WTC11 (cell line): Measurements from ENCODE around the gene TM4SF1. TPM values are rescaled to one million over a fixed set of nuclear protein-coding genes. Genes with fewer than 3 reads are reported as not detected.

ENCODE experiments used
- ATAC-seq: fragments of 200-7000 bp; cut with Tn5 transposase; 2 replicates; pipeline ENCODE4 v1.10.0; 2021; ENCODE audit warnings: mild to moderate bottlenecking, moderate library complexity
- CTCF ChIA-PET: fragments of 300-600 bp; sonication (Branson Sonifier 250); formaldehyde crosslinking; loops from one replicate; lab custom pipeline; 2021; ENCODE audit warnings: antibody characterized with exemption; lab: Charles Lee
- POLR2A ChIA-PET: fragments of 350-600 bp; sonication (Branson Sonifier 250); formaldehyde crosslinking; loops from one replicate; lab custom pipeline; 2021; ENCODE audit warnings: antibody characterized with exemption; lab: Charles Lee
- DNase-seq: peaks from one replicate; pipeline ENCODE4 v3.0.0; 2021; ENCODE audit warnings: low spot score
- H3K27ac Mint-ChIP-seq: 2 replicates; pipeline ENCODE4 v1.8.0; 2021; ENCODE audit warnings: mixed read lengths
- H3K27me3 Mint-ChIP-seq: 2 replicates; pipeline ENCODE4 v1.8.0; 2021; ENCODE audit warnings: low read depth, mild to moderate bottlenecking, moderate library complexity, mixed read lengths
- H3K36me3 Mint-ChIP-seq: 2 replicates; pipeline ENCODE4 v1.8.0; 2021; ENCODE audit warnings: mixed read lengths
- H3K4me1 Mint-ChIP-seq: 2 replicates; pipeline ENCODE4 v1.8.0; 2022; ENCODE audit warnings: mixed read lengths
- H3K4me3 Mint-ChIP-seq: 2 replicates; pipeline ENCODE4 v1.8.0; 2021; ENCODE audit warnings: mild to moderate bottlenecking, moderate library complexity, mixed read lengths
- H3K9me3 Mint-ChIP-seq: 2 replicates; pipeline ENCODE4 v1.8.0; 2021; ENCODE audit warnings: mixed read lengths
- CBFB ChIP-seq: sonication (generic); formaldehyde crosslinking; IDR thresholded peaks from 2 replicates; pipeline ENCODE4 v1.8.1; 2022; ENCODE audit warnings: mild to moderate bottlenecking, low read depth, missing genetic modification reagents
- CREB1 ChIP-seq: sonication (generic); formaldehyde crosslinking; IDR thresholded peaks from 2 replicates; pipeline ENCODE4 v1.8.0; 2023; ENCODE audit warnings: mild to moderate bottlenecking, missing genetic modification reagents
- FOXJ3 ChIP-seq: sonication (generic); formaldehyde crosslinking; IDR thresholded peaks from 2 replicates; pipeline ENCODE4 v1.9.0; 2021; ENCODE audit warnings: missing genetic modification reagents, mild to moderate bottlenecking, borderline replicate concordance
- JUN ChIP-seq: sonication (generic); formaldehyde crosslinking; IDR thresholded peaks from 2 replicates; pipeline ENCODE4 v1.8.0; 2023; ENCODE audit warnings: mild to moderate bottlenecking, missing genetic modification reagents
- KAT7 ChIP-seq: sonication (generic); formaldehyde crosslinking; IDR thresholded peaks from 2 replicates; pipeline ENCODE4 v1.8.1; 2023; ENCODE audit warnings: missing genetic modification reagents, mild to moderate bottlenecking, borderline replicate concordance
- NFATC4 ChIP-seq: fragments of 250-450 bp; sonication (Bioruptor Pico); IDR thresholded peaks from 2 replicates; pipeline ENCODE4 v1.9.0; 2021; ENCODE audit warnings: mild to moderate bottlenecking
- NR2C2 ChIP-seq: sonication (generic); formaldehyde crosslinking; IDR thresholded peaks from 2 replicates; pipeline ENCODE4 v1.8.0; 2022; ENCODE audit warnings: mild to moderate bottlenecking, missing genetic modification reagents
- OVOL2 ChIP-seq: fragments of 250-450 bp; sonication (Bioruptor Pico); IDR thresholded peaks from 2 replicates; pipeline ENCODE4 v1.9.0; 2021; ENCODE audit warnings: mild to moderate bottlenecking, borderline replicate concordance
- RORB ChIP-seq: fragments of 250-450 bp; sonication (Bioruptor Pico); IDR thresholded peaks from 2 replicates; pipeline ENCODE4 v1.9.0; 2021; ENCODE audit warnings: mild to moderate bottlenecking
- SMAD3 ChIP-seq: sonication (generic); formaldehyde crosslinking; IDR thresholded peaks from 2 replicates; pipeline ENCODE4 v1.8.0; 2022; ENCODE audit warnings: missing genetic modification reagents, mild to moderate bottlenecking, borderline replicate concordance
- TEAD1 ChIP-seq: sonication (generic); formaldehyde crosslinking; IDR thresholded peaks from 2 replicates; pipeline ENCODE4 v1.8.0; 2022; ENCODE audit warnings: mild to moderate bottlenecking, missing genetic modification reagents
- ZNF121 ChIP-seq: sonication (generic); formaldehyde crosslinking; IDR thresholded peaks from 2 replicates; pipeline ENCODE4 v1.8.0; 2023; ENCODE audit warnings: missing genetic modification reagents
- ZNF138 ChIP-seq: sonication (generic); formaldehyde crosslinking; conservative IDR thresholded peaks from 2 replicates; pipeline ENCODE4 v1.8.1; 2022; ENCODE audit warnings: mild to moderate bottlenecking, moderate library complexity, missing genetic modification reagents
- ZNF232 ChIP-seq: sonication (generic); formaldehyde crosslinking; IDR thresholded peaks from 2 replicates; pipeline ENCODE4 v1.8.0; 2022; ENCODE audit warnings: mild to moderate bottlenecking, missing genetic modification reagents
- ZNF317 ChIP-seq: sonication (generic); formaldehyde crosslinking; IDR thresholded peaks from 2 replicates; pipeline ENCODE4 v1.8.1; 2023; ENCODE audit warnings: low read depth, mild to moderate bottlenecking, moderate library complexity, missing genetic modification reagents, borderline replicate concordance
- ZNF396 ChIP-seq: fragments of 250-450 bp; sonication (Bioruptor Pico); IDR thresholded peaks from 2 replicates; pipeline ENCODE4 v1.8.0; 2021; ENCODE audit warnings: mild to moderate bottlenecking, moderate library complexity, borderline replicate concordance
- ZNF423 ChIP-seq: fragments of 250-450 bp; sonication (Bioruptor Pico); IDR thresholded peaks from 2 replicates; pipeline ENCODE4 v2.1.2; 2022; ENCODE audit warnings: mild to moderate bottlenecking, moderate library complexity
- total RNA-seq: library from RNA; stranded (reverse); gene quantifications from 3 replicates; pipeline ENCODE4 v1.2.3, GENCODE V29; 2021
- TF ChIP-seq, protein P1 (sequence below): fragments of 250-450 bp; sonication (Bioruptor Pico); IDR thresholded peaks from 2 replicates; pipeline ENCODE4 v1.9.0; 2021; ENCODE audit warnings: mild to moderate bottlenecking, borderline replicate concordance
- TF ChIP-seq, protein P2 (sequence below): fragments of 250-450 bp; sonication (Bioruptor Pico); IDR thresholded peaks from 2 replicates; pipeline ENCODE4 v1.9.0; 2021; ENCODE audit warnings: moderate library complexity, mild to moderate bottlenecking, inconsistent platforms, borderline replicate concordance
- TF ChIP-seq, protein P3 (sequence below): sonication (generic); formaldehyde crosslinking; conservative IDR thresholded peaks from 2 replicates; pipeline ENCODE4 v1.8.1; 2022; ENCODE audit warnings: mild to moderate bottlenecking, missing genetic modification reagents
- TF ChIP-seq, protein P4 (sequence below): sonication (generic); formaldehyde crosslinking; IDR thresholded peaks from 2 replicates; pipeline ENCODE4 v1.8.0; 2023; ENCODE audit warnings: mild to moderate bottlenecking, missing genetic modification reagents

TM4SF1 gene
- total RNA-seq, 1 experiment from 2014 or later: 0.90 TPM

DNA sequence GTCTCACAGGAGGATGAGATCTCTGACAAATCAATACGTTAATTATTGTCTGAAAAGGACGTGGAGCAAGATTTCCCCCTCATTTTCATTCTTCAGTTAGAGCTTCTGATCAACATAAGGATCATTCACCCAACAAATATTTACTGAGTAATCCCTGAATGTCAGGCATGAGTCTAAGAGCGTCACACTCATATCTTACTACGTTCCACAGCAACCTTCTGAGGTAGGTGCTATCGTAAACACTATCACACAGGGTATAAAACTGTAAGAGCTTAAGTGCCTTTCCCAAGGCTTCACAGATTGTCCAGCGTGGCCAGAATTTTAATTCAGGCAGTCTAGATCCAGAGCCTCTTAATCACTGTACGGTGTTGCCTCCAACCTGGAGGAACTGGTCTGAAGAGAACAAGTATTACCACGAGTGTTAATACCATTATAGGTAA lies 10.6 kb upstream of the TM4SF1 start (continued):
- TF ChIP-seq, protein P1, sequence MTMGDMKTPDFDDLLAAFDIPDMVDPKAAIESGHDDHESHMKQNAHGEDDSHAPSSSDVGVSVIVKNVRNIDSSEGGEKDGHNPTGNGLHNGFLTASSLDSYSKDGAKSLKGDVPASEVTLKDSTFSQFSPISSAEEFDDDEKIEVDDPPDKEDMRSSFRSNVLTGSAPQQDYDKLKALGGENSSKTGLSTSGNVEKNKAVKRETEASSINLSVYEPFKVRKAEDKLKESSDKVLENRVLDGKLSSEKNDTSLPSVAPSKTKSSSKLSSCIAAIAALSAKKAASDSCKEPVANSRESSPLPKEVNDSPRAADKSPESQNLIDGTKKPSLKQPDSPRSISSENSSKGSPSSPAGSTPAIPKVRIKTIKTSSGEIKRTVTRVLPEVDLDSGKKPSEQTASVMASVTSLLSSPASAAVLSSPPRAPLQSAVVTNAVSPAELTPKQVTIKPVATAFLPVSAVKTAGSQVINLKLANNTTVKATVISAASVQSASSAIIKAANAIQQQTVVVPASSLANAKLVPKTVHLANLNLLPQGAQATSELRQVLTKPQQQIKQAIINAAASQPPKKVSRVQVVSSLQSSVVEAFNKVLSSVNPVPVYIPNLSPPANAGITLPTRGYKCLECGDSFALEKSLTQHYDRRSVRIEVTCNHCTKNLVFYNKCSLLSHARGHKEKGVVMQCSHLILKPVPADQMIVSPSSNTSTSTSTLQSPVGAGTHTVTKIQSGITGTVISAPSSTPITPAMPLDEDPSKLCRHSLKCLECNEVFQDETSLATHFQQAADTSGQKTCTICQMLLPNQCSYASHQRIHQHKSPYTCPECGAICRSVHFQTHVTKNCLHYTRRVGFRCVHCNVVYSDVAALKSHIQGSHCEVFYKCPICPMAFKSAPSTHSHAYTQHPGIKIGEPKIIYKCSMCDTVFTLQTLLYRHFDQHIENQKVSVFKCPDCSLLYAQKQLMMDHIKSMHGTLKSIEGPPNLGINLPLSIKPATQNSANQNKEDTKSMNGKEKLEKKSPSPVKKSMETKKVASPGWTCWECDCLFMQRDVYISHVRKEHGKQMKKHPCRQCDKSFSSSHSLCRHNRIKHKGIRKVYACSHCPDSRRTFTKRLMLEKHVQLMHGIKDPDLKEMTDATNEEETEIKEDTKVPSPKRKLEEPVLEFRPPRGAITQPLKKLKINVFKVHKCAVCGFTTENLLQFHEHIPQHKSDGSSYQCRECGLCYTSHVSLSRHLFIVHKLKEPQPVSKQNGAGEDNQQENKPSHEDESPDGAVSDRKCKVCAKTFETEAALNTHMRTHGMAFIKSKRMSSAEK (CRISPR knock-in tag): no peak
- TF ChIP-seq KAT7 (CRISPR knock-in tag): no peak

DNA sequence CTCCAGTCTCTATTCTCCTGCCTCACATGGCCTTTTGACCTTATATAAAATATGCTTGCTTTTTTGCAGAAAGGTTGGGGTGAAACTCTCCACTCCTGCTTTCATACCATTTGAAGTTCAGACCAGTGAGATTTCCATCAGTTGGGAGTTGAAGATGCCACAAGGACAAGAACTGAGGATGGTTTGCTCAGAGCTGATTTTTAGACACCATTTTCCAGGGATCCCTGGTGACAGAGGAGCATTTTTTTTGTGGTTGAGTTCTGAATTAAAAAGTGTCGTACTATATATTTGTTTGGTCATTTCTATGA lies 8.8 kb upstream of the TM4SF1 start:
- ChIA-PET POLR2A (no interaction called here), CTCF (no interaction called here)
- Mint-ChIP-seq H3K27me3 (no peaks in the 10 kb centered on the region), H3K9me3 (peaks cover 5% of the 10 kb centered on the region; the same call in 1 of the 2 replicates), H3K4me3 (no peak overlapping the region), H3K36me3 (no peaks in the 10 kb centered on the region; the same call in 1 of the 2 replicates), H3K27ac (no peak overlapping the region), H3K4me1 (no peaks in the 10 kb centered on the region; the same call in 1 of the 2 replicates)
- no peak for TF ChIP-seq OVOL2 (CRISPR knock-in tag)
- TF ChIP-seq ZNF423: no peak
- TF ChIP-seq ZNF121 (CRISPR knock-in tag): no peak
- no peak for TF ChIP-seq SMAD3 (CRISPR knock-in tag)
- no peak for TF ChIP-seq ZNF138 (CRISPR knock-in tag)
- TF ChIP-seq NR2C2 (CRISPR knock-in tag): no peak
- DNase-seq: no peak
- ATAC-seq: no peak

DNA sequence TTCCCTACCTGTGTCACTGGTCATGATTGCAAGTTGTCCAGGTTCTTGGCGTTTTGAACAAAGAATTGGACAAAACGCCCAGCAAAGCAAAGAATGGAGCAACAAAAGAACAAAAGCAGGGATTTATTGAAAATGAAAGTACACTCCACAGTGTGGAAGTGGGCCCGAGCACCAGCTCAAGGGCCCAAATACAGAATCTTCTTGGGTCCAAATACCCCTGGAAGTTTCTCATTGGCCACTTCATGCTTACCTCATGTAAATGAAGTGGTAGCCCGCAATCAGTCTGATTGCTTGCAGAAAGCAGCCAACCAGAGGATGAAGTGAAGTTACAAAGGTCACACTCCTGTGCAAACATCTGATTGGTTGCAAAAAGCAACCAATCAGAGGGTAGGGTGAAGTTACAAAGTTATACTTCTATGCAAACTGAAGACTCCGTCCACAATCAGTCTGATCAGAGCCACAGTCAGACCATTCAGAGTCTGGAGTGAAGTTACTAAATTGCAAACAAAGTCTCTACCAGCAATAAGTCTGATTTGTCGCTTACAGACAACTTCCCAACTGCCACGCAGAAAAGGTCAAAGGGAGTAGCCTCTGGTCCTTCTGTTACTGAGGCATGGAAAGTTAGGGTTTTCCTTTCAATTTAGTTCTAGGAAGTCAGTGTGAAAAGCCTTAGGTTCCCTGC lies 8.3 kb upstream of the TM4SF1 start:
- POLR2A ChIA-PET: no interaction called here
- no peak for DNase-seq
- H3K36me3 Mint-ChIP-seq: no peaks in the 10 kb centered on the region; the same call in 1 of the 2 replicates
- no peak overlapping the region for H3K27ac Mint-ChIP-seq
- no peaks in the 10 kb centered on the region for H3K27me3 Mint-ChIP-seq
- no peak overlapping the region for H3K4me3 Mint-ChIP-seq
- ATAC-seq: no peak
- no peaks in the 10 kb centered on the region; the same call in 1 of the 2 replicates for H3K4me1 Mint-ChIP-seq
- CTCF ChIA-PET: interaction anchor here (1.2 kb wide), 1 partner anchor 94 kb away, joined by 3 read pairs; no protein-coding TSS in a partner anchor
- TF ChIP-seq RORB (no peak), TEAD1 (CRISPR knock-in tag) (no peak), CBFB (no peak), ZNF317 (CRISPR knock-in tag) (no peak), FOXJ3 (CRISPR knock-in tag) (no peak), NFATC4 (CRISPR knock-in tag) (no peak), ZNF396 (CRISPR knock-in tag) (no peak), ZNF232 (CRISPR knock-in tag) (no peak), JUN (CRISPR knock-in tag) (no peak), CREB1 (CRISPR knock-in tag) (no peak), OVOL2 (CRISPR knock-in tag) (no peak)
- TF ChIP-seq, protein P2, sequence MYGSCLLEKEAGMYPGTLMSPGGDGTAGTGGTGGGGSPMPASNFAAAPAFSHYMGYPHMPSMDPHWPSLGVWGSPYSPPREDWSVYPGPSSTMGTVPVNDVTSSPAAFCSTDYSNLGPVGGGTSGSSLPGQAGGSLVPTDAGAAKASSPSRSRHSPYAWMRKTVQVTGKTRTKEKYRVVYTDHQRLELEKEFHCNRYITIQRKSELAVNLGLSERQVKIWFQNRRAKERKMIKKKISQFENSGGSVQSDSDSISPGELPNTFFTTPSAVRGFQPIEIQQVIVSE (CRISPR knock-in tag): no peak
- TF ChIP-seq, protein P3, sequence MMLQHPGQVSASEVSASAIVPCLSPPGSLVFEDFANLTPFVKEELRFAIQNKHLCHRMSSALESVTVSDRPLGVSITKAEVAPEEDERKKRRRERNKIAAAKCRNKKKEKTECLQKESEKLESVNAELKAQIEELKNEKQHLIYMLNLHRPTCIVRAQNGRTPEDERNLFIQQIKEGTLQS: no peak
- TF ChIP-seq, protein P4, sequence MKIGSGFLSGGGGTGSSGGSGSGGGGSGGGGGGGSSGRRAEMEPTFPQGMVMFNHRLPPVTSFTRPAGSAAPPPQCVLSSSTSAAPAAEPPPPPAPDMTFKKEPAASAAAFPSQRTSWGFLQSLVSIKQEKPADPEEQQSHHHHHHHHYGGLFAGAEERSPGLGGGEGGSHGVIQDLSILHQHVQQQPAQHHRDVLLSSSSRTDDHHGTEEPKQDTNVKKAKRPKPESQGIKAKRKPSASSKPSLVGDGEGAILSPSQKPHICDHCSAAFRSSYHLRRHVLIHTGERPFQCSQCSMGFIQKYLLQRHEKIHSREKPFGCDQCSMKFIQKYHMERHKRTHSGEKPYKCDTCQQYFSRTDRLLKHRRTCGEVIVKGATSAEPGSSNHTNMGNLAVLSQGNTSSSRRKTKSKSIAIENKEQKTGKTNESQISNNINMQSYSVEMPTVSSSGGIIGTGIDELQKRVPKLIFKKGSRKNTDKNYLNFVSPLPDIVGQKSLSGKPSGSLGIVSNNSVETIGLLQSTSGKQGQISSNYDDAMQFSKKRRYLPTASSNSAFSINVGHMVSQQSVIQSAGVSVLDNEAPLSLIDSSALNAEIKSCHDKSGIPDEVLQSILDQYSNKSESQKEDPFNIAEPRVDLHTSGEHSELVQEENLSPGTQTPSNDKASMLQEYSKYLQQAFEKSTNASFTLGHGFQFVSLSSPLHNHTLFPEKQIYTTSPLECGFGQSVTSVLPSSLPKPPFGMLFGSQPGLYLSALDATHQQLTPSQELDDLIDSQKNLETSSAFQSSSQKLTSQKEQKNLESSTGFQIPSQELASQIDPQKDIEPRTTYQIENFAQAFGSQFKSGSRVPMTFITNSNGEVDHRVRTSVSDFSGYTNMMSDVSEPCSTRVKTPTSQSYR (CRISPR knock-in tag): no peak
- peaks cover 8% of the 10 kb centered on the region; the same call in 1 of the 2 replicates for H3K9me3 Mint-ChIP-seq
